ENCODE data around the gene SLC10A7. TPM values are rescaled to one million over a fixed set of nuclear protein-coding genes. Genes with fewer than 3 reads are reported as not detected.
A peak's percentile ranks its signal among the peaks of the same experiment; 100 is the strongest.

The SLC10A7 gene
- total RNA-seq, 1 experiment from 2014 or later: 37.1 TPM

DNA sequence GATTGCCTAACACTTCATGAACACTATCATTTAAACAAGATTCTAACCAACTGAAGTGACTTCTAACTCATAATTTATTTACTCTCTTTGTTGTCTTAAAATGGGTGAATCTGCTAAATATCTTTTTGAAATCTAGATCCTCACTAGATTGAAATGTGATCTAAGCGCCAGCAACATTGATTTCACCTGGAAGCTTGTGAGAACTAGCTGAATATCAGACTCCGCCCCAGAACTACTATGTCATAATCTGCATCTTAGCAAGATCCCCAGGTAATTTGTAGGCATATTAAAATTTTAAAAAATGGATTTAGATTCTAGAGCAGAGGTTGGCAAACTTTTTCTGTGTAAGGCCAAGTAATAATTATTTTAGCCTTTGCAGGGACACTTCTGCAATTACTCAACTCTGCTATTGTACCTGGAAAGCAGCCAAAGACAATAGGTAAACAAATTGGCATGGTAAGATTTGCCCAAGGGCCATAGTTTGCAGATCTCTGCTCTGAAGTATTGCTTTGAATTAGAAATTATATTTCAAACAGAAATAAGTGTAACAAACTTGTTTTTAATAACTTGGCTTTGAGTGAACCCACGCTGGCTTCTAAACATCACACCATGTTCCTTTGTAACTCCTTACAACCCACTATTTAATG is 185.9 kb downstream of the SLC10A7 start:
- Histone ChIP-seq H3K9me3 (ENCODE audit: low read depth, low read length, poor library complexity, severe bottlenecking) (no peaks in the 10 kb centered on the region), H3K4me3 (ENCODE audit: low read depth, low read length, poor library complexity, severe bottlenecking) (no peak overlapping the region), H3K27me3 (replicated peaks; ENCODE audit: insufficient read depth, low read depth, low read length, poor library complexity) (no peaks in the 10 kb centered on the region), H3K4me1 (ENCODE audit: insufficient read depth, low read length, poor library complexity, severe bottlenecking) (peaks cover 62% of the 10 kb centered on the region), H3K27ac (ENCODE audit: low read depth, low read length, poor library complexity, severe bottlenecking) (no peak overlapping the region), H3K36me3 (ENCODE audit: insufficient read depth, low read length, poor library complexity, severe bottlenecking) (no peaks in the 10 kb centered on the region)
- BruUV-seq (replicated peaks): no TSS peak
- DNase-seq (ENCODE audit: low spot score): no peak
- POLR2A ChIA-PET (ENCODE audit: low non-redundant PET): interaction anchor here (0.6 kb wide), 1 partner anchor 92 kb away, joined by 3 read pairs; no protein-coding TSS in a partner anchor
- intact Hi-C loops (cut with micrococcal nuclease; ENCODE audit: unreplicated experiment): loop anchor here (5.0 to 10.0 kb wide), 2 partner anchors 241 to 379 kb away; no protein-coding TSS in a partner anchor
- TF ChIP-seq EZH2 (IDR thresholded peaks at IDR 0.05; ENCODE audit: borderline replicate concordance, low read depth, low read length, poor library complexity, severe bottlenecking): no peak
- TF ChIP-seq, protein P1, sequence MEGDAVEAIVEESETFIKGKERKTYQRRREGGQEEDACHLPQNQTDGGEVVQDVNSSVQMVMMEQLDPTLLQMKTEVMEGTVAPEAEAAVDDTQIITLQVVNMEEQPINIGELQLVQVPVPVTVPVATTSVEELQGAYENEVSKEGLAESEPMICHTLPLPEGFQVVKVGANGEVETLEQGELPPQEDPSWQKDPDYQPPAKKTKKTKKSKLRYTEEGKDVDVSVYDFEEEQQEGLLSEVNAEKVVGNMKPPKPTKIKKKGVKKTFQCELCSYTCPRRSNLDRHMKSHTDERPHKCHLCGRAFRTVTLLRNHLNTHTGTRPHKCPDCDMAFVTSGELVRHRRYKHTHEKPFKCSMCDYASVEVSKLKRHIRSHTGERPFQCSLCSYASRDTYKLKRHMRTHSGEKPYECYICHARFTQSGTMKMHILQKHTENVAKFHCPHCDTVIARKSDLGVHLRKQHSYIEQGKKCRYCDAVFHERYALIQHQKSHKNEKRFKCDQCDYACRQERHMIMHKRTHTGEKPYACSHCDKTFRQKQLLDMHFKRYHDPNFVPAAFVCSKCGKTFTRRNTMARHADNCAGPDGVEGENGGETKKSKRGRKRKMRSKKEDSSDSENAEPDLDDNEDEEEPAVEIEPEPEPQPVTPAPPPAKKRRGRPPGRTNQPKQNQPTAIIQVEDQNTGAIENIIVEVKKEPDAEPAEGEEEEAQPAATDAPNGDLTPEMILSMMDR (conservative IDR thresholded peaks at IDR 0.05; ENCODE audit: low read depth, low read length): no peak
- CTCF ChIA-PET: interaction anchor here (0.7 kb wide), 1 partner anchor 241 kb away, joined by 4 read pairs; no protein-coding TSS in a partner anchor

GRCh38 chr4:146334862-146335449 is 186.8 kb downstream of the SLC10A7 start:
- Histone ChIP-seq H3K27me3 (replicated peaks; ENCODE audit: insufficient read depth, low read depth, low read length, poor library complexity) (no peaks in the 10 kb centered on the region), H3K4me3 (ENCODE audit: low read depth, low read length, poor library complexity, severe bottlenecking) (no peak overlapping the region), H3K9me3 (ENCODE audit: low read depth, low read length, poor library complexity, severe bottlenecking) (no peaks in the 10 kb centered on the region), H3K4me1 (ENCODE audit: insufficient read depth, low read length, poor library complexity, severe bottlenecking) (peaks cover 66% of the 10 kb centered on the region), H3K27ac (ENCODE audit: low read depth, low read length, poor library complexity, severe bottlenecking) (no peak overlapping the region), H3K36me3 (ENCODE audit: insufficient read depth, low read length, poor library complexity, severe bottlenecking) (no peaks in the 10 kb centered on the region)
- DNase-seq (ENCODE audit: low spot score): peak; percentile 26
- CTCF ChIA-PET: interaction anchor here (0.7 kb wide), 1 partner anchor 242 kb away, joined by 4 read pairs; no protein-coding TSS in a partner anchor
- intact Hi-C loops (cut with micrococcal nuclease; ENCODE audit: unreplicated experiment): loop anchor here (5.0 to 10.0 kb wide), 2 partner anchors 240 to 378 kb away; no protein-coding TSS in a partner anchor
- POLR2A ChIA-PET (ENCODE audit: low non-redundant PET): no interaction called here
- no peak for TF ChIP-seq EZH2 (IDR thresholded peaks at IDR 0.05; ENCODE audit: borderline replicate concordance, low read depth, low read length, poor library complexity, severe bottlenecking)
- TF ChIP-seq, protein P1 (conservative IDR thresholded peaks at IDR 0.05; ENCODE audit: low read depth, low read length): no peak
- BruUV-seq (replicated peaks): no TSS peak

DNA sequence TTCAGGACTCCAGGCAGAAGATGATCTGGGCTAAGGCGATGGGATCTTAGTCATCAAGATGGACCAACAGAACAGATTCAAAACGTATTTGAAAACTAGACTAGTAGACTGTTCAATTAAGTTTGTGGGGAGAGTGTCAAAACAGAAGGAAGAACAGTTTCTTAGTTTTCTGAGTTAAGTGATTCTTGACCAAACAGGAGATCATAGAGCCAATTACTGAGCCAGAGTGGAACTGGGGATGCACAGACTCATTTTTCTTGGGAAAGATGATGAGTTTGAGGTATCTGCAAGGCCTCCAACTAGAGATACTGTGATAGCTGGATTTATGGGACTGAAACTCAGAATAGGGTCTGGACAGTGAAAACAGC is 187.9 kb downstream of the SLC10A7 start:
- Histone ChIP-seq H3K27me3 (replicated peaks; ENCODE audit: insufficient read depth, low read depth, low read length, poor library complexity) (no peaks in the 10 kb centered on the region), H3K27ac (ENCODE audit: low read depth, low read length, poor library complexity, severe bottlenecking) (no peak overlapping the region), H3K36me3 (ENCODE audit: insufficient read depth, low read length, poor library complexity, severe bottlenecking) (no peaks in the 10 kb centered on the region), H3K9me3 (ENCODE audit: low read depth, low read length, poor library complexity, severe bottlenecking) (no peaks in the 10 kb centered on the region), H3K4me3 (ENCODE audit: low read depth, low read length, poor library complexity, severe bottlenecking) (peak overlapping the region; percentile 10), H3K4me1 (ENCODE audit: insufficient read depth, low read length, poor library complexity, severe bottlenecking) (peaks cover 75% of the 10 kb centered on the region)
- intact Hi-C loops (cut with micrococcal nuclease; ENCODE audit: unreplicated experiment): loop anchor here (10.0 kb wide), 1 partner anchor 239 kb away; no protein-coding TSS in a partner anchor
- CTCF ChIA-PET: no interaction called here
- TF ChIP-seq EZH2 (IDR thresholded peaks at IDR 0.05; ENCODE audit: borderline replicate concordance, low read depth, low read length, poor library complexity, severe bottlenecking): no peak
- TF ChIP-seq, protein P1 (conservative IDR thresholded peaks at IDR 0.05; ENCODE audit: low read depth, low read length): no peak
- no TSS peak for BruUV-seq (replicated peaks)
- no peak for DNase-seq (ENCODE audit: low spot score)
- POLR2A ChIA-PET (ENCODE audit: low non-redundant PET): no interaction called here
